Glomerular endothelial cell (primary cell): ENCODE data around the gene MAFG. TPM values are rescaled to one million over a fixed set of nuclear protein-coding genes. Genes with fewer than 3 reads are reported as not detected.

ENCODE experiments used
- DNase-seq: peaks from one replicate; pipeline ENCODE4 v3.0.0-alpha.2; 2011; ENCODE audit warnings: low read depth, low spot score; ENCODE audit errors: extremely low read depth
- total RNA-seq: library from RNA; depleted of rRNA; stranded (reverse); fragments of >200 nt; gene quantifications from 2 replicates; pipeline ENCODE4 v1.2.3, GENCODE V29; 2015

The MAFG gene
- total RNA-seq, result 20.4 and 34.4 TPM in 2 replicates

DNA sequence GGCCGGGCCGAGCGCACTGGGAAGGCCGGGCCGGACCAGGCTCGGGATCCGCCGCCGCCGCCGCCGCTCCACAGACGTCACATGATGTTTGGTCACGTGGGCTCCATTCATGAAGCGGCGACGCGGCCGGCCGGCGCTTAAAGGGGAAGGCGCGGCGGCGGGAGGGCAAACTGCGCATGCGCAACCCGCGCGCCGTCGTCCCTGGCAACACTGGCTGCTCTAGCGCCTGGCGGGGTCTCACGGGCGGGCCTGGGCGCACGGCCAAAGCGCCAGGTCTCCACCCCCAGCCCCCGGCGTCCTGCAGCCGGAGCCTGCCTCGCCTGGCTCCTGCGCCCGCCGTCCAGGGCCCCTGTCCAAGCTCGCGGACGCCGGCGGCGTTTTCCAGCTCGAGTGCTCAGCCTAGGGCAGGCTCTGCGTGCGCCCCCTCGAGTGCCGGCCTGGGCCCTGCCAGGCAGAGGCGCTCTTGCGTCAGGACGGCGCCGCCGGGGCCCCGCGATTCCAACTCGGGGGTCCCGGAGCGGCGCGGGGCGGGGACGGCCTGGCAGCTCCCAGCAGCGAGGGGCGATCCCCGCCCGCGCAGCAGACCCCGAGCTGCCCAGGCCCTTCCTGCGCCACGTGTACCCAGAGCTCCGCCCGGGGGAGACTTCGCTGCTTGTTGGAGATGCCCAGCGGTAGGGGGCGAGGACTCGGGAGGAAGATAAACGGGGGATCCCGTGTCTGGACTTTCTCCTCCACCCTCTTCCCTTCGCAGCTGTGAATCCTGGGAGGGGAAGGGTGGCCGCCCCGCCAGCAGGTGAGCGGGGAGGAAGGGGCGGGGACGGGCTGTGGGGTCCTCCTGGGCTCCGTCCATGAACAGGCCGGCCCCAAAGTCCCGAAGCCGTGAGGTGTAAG lies at the start of gene MAFG:
Gene MAFG (minus strand): TSS at position 83 of the 891 bp plus-strand sequence. CDS start 4,550 bp downstream, outside the sequence.
- peak; percentile 33 for DNase-seq

DNA sequence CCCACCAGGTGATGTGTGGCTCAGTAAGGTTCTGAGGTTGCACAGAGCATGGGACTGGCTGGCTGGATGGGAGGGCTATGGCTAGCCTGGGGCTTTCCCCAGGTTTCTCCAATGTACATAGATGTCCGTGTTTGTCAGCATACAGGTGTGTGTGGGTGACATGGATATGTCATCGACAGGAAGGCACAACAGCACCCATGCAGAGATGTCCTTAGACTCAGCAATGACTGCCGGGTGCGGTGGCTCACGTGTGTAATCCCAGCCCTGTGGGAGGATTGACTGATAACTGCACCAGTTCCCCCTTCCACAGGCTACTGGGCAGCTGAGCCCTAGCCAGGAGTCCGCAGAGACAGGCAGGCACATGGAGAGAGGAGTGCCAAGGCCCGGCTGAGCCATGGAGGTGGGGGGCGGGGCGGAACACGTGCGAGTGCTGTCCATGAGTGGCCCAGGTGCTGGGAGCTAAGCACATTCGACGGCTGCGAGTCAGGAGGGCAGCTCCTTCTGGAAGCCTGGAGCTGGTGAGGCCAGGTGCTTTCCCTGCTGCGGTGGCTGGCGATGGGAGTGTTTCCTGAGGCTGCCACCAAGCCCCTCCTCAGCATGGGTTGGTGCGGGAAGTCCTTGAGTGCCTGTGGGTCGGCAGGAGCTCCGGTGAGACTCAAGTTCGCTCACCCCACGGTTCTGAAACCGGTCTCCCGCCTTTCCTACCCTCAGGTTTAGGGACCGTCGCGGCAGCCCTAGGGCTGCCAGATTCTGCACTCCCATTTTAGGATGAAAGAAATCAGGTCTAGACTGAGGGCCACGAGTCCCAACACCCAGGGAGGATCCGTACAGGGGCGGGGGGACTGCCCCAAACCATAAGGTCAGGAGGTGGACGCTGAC lies 49.0 kb upstream of the MAFG start:
- DNase-seq, result no peak

DNA sequence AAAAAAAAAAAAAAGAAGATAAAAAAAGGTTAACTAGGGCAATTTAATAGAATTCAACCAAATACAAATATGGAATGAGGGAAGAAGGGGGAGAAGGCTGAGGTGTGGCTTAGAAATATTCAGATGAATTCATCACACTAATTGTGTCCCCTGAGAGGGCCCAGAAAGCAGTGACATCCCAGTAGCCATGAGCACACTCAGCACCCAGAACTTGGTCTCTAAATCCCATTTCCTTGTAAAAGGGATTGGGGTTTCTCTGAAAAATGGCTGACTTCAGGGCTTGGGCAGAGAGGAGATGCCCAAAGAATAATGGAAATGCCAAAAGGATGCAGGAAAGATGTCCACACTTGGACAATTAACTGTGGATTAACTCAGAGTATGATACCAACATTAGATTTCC lies 45.9 kb upstream of the MAFG start:
- DNase-seq, result no peak

DNA sequence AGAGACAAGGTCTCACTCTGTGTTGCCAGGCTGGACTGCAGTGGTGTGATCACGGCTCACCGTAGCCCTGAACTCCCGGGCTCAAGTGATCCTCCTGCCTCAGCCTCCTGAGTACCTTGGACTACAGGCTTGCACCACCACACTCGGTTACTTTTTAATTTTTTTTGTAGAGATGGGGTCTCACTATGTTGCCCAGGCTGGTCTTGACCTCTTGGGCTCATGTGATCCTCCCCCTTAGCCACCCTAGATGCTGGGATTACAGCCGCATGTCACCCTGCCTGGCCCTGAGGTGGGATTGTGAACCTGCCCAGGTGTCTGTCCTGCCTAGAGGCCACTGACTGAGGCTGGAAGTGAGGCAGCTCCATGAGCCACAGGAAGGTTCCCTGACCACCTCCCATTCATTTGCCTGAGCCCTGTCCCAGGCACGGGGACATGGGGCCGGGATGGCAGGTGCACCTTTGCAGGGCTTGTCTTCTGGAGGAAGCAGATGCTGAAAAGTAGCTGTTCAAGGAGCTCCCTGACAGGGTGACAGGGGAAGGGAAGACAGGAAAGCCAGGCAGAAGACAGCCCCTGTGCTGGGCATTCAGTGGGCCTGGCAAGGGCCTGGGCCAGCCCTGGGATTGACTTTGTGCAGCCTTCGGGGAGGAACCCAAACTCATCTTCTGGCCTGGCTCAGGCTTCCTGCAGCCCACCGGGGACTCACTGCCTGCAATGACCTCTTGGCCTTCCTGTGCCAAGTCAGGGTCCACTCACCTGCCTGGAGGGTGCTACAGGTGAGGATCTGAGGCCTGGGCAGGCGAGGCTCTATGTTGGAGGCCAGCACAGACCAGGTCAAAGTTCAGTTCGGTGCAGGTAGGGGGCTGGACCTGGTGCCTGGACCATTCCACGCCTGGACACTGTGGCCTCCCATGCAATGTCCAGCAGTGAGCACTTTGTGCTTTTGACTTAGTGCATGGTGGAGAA lies 41.6 kb upstream of the MAFG start:
- DNase-seq, result no peak

DNA sequence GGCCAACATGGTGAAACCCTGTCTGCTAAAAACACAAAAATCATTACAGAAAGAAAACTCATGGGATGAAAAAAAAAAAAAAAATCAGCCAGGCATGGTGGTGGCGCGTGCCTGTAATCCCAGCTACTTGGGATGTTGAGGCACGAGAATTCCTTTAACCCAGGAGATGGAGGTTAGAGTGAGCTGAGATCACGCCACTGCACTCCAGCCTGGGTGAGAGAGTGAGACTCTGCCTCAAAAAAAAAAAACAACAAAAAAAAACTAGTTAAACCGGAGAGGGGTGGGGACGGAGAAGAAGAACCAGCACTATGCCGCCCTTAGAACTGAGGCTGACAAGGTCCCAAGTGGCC lies 40.8 kb upstream of the MAFG start:
- DNase-seq, result no peak

DNA sequence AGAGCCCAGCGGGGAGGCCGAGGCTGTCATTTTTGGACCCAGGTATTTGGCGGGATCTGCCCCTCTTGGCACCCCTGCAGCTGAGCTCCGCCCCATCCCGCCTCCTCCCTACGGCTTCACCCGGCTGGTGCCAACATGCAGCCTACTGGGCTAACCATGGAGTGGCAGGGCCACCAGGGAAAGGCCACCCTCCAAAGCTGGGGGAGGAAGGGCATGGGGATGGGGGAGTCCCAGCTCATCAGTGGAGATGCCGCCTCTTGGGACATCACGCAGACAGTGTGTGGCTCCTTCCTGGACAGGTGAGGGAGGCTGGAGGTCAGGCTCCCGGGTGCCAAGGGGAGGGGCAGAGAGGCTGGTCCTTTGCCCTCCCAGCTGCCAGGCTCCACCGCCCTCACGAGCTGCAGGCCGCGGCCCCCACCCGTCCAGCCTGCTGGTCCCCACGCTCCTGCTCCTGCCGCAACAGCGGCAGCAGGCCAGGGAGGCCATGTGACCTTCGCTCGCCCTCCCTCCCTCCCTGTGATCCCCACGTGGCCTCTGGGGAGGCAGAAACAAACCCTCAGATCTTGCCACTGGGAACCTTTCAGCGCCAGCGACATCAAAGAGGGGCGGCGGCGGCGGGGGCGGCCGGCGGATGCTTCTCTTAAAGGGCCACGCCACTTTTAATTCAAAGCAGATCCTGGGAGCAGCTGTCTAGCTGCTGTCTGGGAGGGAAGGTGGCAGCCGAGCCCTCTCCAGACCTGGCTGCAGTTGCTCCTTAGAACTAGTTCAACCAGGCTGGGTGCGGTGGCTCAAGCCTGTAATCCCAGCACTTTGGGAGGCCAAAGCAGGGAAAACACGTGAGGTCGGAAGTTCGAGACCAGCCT lies 40.2 kb upstream of the MAFG start:
- no peak for DNase-seq

DNA sequence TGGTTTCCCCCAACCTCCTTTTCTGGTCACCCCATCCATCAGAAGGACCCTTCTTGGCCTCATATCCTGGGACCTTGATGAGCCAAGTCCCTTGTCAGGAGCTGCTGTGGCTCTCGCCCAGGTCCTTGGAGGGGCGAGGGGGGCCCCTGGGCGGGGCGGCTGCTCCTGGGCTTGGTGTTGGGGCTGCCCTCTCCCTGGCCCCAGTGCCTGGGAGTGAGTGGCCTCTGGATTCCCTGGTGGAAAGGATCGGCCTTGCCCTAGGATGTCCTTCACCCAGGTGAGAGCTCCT lies 39.7 kb upstream of the MAFG start:
- no peak for DNase-seq

DNA sequence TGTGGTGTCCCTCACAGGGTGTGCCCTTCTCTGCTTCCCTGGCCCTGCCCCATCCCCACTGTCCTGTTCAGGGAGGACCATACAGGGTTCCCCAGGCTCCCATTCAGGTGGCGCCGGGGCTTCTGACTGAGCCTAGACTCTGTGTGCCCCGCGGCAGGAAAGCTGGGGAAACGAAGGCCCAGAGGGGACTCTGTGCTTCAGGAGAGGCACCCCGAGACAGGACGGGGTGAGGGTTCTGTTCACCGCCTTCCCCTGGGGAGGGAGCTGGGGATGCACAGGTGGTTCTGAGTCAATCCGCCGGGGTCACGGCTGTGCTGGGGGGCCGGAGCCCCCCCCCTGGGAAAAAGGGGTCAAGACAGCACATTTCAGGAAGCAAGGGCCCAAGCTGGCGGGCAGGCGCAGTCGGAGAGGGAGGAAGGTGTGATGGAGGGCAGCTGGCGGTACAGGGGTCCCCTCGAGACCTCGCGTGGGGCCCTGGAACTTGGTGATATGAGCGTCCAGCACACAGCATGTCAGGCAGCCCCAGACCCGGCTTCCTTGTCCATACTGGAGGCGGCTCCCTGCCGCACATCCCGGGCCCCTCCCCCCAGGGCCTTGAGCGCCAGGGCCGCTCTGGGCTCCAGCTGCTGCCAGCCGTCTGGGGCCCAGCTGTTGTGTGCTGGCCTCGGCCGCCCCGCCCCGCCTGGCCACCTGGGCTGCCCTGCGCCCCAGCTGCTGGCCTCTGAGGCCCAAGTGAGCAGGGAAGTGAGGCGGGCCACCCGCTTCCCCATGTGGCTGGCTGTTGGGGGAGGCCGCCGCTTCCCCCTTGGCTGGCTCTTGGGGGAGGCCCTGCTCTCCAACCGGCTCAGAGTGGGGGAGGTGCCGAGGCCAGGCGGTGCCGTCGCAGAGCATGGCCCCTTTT lies 39.1 kb upstream of the MAFG start:
- DNase-seq, result no peak

DNA sequence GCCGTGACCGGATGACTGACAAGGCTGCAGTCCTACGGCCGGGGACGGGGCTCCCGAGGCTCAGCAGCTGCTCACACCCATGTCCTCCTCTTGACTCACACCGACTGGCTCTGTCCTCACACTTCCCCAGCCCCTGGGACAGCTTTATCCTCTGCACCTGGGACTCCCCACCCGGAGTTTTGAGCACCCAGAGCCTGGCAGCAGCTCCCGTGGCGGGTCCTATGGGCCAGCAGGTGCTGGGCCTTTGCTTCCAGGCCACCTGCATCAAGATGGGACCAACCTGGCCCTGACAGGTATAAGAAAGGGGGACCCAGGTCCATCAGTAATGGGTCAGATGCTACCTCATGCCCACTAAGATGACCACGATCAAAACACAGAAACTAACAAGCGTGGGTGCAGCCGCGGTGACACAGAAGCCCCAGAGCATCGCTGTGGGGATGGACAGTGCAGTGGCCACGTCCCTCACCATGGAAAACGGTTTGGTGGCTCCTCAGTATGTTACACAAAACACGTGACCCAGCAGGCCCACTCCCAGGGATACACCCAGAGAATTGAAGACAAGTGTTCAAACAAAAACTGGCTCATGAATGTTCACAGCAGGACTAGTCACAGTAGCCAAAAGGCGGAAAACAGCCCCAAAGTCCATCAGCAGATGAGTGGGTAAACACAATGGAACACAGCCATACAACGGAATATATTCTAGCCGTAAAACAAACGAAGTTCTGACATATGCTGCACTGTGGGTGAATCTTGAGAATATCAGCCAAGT lies 36.7 kb upstream of the MAFG start:
- no peak for DNase-seq

DNA sequence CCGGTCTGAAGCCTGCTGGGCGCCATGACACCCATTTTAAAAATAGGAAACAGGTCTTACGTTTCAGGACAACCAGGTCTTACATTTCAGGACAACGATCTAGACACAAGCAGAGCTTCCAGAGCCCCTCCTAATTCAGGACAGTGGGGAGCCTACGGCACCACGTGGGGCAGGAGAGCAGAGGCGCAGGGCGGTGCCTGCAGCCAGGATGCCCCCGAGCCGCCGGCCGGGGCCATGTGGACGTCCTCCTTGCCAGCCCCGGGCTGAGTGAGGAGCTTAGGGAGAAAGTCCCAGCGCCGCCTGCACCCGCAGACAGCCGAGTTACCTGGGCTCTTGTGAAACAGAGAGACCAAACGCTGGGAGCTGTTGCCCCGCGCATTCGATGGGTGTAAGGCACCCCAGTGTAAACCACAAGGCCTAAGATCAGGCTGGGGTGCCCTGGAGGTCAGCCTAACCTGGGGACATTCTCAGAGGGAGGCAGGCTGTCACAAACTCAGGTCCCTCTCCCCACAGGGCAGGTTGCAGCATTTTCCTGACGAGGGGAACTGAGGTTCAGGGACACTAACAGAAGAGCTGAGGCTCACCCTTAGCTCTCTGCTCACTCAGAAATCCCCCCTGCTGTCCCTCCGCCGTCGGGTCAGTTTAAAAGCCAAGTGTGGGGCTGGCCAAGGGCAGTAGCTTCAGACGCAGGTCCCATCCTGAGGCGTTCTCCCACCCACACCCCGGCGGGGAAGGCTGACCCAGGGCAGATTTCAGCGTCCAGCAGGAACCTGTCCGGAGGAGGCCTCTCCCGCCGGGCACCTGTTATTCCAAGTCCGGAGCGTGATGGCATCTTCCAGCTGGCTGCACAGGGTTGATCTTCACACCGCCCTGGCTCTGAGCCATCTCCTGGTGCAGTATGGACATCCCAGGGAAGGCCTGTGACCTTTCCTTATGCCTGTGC lies 35.2 kb upstream of the MAFG start:
- DNase-seq, result no peak

DNA sequence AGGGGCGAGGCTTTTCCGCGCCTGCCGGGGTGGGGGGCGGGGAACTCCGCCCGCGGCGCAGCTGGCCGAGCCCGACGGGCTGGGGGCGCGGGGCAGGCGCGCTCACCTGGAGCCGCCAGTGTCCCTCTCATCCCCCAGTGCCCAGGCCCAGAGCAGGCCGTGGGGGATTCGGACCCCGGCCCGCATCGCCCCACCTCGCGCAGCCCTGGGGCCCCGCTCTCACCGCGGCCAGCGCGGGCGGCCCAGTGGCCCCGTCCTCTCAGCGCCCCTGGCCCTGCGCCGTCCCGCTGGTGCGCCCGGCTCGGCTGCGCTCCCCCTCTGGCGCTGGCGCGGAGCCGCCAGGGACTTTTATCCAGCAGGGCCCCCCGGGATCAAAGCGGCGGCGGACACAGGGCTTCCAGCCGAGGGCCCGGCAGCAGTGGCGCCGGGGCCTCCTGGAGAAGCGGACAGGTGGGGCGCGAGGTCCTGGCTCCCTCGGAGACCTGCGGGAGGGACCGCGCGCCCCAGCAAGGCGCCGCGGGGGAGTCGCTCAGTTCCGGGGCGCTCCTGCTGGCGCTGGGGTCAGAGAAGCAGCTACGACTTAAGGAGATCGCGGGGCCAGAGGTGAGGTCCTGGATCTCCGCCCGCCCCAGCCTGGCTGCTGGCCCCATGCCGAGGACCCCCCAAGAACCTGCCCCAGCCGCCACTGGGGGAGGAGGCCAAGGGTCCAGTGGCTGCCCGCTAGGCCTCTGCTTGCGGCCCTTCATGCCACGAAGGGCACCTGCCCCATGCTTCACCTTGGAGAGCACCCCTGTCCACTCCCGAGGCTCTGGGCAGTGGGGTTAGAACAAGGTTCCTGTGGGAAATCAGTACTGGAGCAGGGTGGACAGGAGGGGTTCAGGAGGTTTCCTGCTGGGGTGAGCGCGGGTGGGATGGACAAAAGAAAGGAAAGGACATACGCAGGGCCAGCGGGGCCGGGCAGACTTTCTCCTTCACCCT lies 34.3 kb upstream of the MAFG start:
- DNase-seq, result no peak

DNA sequence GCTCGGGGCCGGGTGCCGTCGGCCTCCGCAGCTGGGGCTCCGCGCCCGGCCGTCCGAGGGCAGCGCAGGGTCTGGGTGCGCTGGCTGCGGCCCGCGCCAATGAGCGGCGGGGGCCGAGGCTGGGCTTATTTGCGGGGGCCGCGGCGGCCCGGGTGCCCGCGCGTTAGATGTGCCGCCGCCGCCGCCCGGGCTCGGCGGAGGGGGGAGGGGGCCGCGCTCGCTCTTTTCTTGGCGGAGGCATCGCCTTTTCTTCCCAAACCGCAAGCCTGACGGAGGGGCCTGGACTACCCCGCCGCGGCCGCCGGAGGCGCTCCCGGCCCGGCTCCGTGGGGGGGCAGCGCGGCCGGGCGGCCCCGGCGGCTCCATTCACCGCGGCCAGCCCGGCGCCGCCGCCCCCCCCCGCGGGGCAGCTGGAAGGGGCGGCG lies 33.6 kb upstream of the MAFG start, which contains the start of gene NOTUM:
Gene NOTUM (minus strand): TSS at position 101 of the 425 bp plus-strand sequence. CDS start 278 bp downstream, outside the sequence.
- no peak for DNase-seq

DNA sequence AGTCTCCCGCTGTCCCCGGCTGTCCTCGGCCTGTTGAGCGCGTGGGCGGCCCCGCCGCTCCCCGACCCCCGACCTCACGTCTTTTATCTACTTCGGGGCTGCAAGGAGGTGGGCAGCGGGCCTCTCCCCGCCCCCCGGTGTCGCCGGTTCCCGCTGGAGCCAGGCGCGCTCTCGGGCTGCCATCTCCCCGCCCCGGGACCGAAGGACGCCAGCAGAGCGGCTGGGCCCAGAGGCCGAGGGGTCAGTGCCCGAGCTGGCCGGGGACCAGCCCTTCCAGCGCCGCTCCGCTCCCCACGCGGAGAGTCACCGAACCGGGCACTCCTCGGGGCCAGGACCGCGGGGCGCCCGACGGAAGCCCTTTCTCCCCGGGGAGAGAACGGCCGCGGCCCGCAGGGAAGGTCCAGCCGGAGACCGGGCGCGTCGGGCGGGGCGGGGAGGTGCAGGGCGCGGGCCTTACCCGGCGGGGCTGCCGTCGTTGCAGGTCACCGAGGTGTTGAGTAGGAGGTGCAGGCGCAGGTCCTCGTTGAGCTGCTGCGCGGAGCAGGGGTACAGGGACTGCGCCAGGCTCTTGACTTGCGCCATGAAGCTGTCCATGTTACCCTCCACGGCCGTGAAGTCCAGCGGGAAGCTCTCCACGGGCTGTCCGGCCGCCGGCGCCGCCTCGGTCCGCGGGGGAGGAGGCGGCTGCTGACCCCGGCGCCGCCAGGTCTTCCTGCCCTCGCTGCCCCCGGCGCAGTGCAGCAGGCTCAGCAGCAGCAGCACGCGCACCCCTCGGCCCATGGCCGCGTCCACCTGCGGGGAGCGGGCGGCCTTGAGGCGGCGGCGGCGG lies 32.8 kb upstream of the MAFG start:
- no peak for DNase-seq

DNA sequence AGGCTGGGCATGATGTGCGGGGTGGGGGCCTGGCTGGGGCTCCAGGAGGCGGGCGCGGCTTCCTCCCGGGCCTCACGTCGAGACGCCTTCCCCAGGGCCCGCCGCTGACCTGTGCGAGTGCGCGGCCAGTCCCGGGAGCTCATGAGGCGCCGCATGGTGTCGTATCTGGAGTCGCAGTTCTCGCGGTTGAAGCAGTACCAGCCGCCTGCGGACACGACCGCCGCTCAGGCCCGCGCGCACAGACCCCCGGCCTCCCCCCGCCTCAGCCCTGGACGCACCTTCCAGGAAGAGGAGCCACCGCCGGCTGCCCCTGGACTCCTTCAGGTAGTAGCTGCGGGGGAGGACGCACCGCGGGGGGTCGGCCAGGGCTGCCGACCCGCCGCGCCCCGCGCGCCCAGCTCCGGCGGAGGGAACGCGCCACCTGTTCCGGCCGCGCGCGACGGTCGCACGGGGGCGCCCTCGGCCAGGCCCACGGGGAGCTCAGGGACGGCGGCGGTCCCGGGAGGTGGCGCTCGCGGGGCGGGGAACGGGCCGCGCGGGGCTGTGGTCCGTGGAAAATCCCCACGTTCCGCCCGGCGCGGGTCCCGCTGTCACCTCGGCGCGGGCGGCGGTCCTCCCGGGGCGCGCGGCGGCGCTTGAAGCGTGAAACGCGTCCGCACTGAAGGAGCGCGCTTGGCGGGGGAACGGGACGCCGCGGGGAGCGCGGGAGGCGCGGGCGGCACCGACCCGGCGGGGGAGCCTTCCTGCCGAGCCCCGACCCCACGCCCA lies 32.0 kb upstream of the MAFG start:
- DNase-seq, result no peak
